Mucosa of gallbladder (tissue), 1 donor: ENCODE results near the gene VWC2. TPM values are rescaled to one million over a fixed set of nuclear protein-coding genes. Genes with fewer than 3 reads are reported as not detected.

Experiments
- DNase-seq: peaks from one replicate; pipeline ENCODE4 v3.0.0-alpha.2; 2020; ENCODE audit warnings: low spot score
- total RNA-seq: library from RNA; stranded (reverse); gene quantifications from one replicate; pipeline ENCODE4 v1.2.1, GENCODE V29; 2021
- donor health status: DM: no; HTN: no; CAD: no.

The VWC2 gene
- total RNA-seq, 1 donor from 2014 or later = 0.23 TPM

DNA sequence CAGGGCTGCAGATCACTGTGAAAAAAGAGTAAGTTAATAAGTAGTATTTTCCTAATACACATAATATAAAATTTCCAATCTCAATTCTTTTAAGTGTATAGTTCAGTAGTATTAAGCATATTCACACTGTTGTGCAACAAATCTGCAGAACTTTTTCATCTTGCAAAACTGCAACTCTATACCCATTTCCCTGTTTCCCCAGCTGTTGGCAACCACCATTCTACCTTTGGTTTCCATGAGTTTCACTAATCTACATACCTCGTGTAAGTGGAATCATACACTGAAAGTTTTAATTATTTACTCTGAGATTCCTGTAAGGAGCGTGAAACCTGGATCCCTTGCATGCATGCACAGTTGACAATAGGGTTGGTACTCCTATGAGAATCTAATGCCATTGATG lies 164.2 kb downstream of the VWC2 start:
- DNase-seq = no peak
